Measurements from ENCODE around the gene KRT85. TPM values are rescaled to one million over a fixed set of nuclear protein-coding genes. Genes with fewer than 3 reads are reported as not detected.
"Not testable (repeated sequence)": the region's sequence is repeated elsewhere in the genome, so short reads cannot be mapped to it uniquely, and the experiment has no call there.

The KRT85 gene
- total and polyA plus RNA-seq, 2 donors (not counting 1 experiment from before 2014, with no cell fraction given) = not detected

DNA sequence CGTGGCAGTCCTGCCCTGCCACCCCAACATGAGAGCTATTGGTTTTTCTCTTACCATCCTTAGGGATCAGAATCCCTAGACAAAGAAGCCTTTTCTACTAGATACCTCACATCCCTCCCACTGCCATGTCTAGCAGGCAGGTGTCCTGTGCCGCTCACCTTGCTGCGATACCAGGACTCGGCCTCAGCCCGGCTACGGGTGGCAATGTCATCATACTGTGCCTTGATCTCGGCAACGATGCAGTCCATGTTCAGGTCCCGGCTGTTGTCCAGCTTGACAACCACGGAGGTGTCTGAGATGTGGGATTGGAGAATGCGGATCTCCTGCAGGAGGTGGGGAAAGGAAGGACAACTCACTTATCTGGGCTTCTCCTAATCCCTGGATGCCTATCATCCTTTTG is 50.6 kb downstream of the KRT85 start:
- H3K4me1 Mint-ChIP-seq = no peaks in the 10 kb centered on the region
- H3K9ac ChIP-seq (ENCODE audit: low read length) = no peak overlapping the region
- WGBS (ENCODE audit: insufficient coverage) = 94% methylated on average over 9 of the region's 11 CpGs
- no peaks in the 10 kb centered on the region for H3K9me3 ChIP-seq (ENCODE audit: control extremely low read depth in 1 of 3, control insufficient read depth in 2 of 3, insufficient read depth in 1 of 3, low read length in 2 of 3)
- no peak overlapping the region for H3K4me3 Mint-ChIP-seq
- H3K9me3 Mint-ChIP-seq (ENCODE audit: insufficient read depth) = no peaks in the 10 kb centered on the region
- no peak overlapping the region for H3K4me2 ChIP-seq (replicated peaks; ENCODE audit: low read depth, low read length, poor library complexity, severe bottlenecking)
- no peaks in the 10 kb centered on the region for H3K4me1 ChIP-seq (ENCODE audit: control insufficient read depth in 2 of 2, insufficient read depth in 2 of 2, low read length in 2 of 2)
- intact Hi-C loops (cut with micrococcal nuclease) = no loop called here
- no peak for ATAC-seq (ENCODE audit: low read depth)
- H3K36me3 ChIP-seq (replicated peaks in 1 of 2; ENCODE audit: control extremely low read depth in 1 of 2, control insufficient read depth in 1 of 2, extremely low read depth in 1 of 2, insufficient read depth in 2 of 2, low read length in 1 of 2) = no peaks in the 10 kb centered on the region
- H2AFZ ChIP-seq (ENCODE audit: insufficient read depth, low read depth, low read length, poor library complexity, severe bottlenecking) = no peak overlapping the region
- peaks cover 0 to 16% (median 3%) of the 10 kb centered on the region in 4 experiments for H3K27me3 ChIP-seq (replicated peaks in 1 of 4; ENCODE audit: control extremely low read depth in 1 of 4, control insufficient read depth in 3 of 4, insufficient read depth in 4 of 4, low read length in 3 of 4)
- H3K27me3 Mint-ChIP-seq = peaks cover 36% of the 10 kb centered on the region
- TF ChIP-seq, protein P1, sequence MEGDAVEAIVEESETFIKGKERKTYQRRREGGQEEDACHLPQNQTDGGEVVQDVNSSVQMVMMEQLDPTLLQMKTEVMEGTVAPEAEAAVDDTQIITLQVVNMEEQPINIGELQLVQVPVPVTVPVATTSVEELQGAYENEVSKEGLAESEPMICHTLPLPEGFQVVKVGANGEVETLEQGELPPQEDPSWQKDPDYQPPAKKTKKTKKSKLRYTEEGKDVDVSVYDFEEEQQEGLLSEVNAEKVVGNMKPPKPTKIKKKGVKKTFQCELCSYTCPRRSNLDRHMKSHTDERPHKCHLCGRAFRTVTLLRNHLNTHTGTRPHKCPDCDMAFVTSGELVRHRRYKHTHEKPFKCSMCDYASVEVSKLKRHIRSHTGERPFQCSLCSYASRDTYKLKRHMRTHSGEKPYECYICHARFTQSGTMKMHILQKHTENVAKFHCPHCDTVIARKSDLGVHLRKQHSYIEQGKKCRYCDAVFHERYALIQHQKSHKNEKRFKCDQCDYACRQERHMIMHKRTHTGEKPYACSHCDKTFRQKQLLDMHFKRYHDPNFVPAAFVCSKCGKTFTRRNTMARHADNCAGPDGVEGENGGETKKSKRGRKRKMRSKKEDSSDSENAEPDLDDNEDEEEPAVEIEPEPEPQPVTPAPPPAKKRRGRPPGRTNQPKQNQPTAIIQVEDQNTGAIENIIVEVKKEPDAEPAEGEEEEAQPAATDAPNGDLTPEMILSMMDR (IDR thresholded peaks at IDR 0.05) = no peak
- no peak for TF ChIP-seq EZH2 (IDR thresholded peaks at IDR 0.05; ENCODE audit: borderline replicate concordance, insufficient read depth, low read depth, low read length, poor library complexity, severe bottlenecking)
- H3K4me3 ChIP-seq (ENCODE audit: control extremely low read depth in 1 of 5, extremely low read depth in 1 of 5, insufficient read depth in 1 of 5, low read depth in 2 of 5, low read length in 4 of 5) = no peak overlapping the region
- H3K27ac Mint-ChIP-seq = no peak overlapping the region
- CTCF ChIA-PET = interaction anchor here (0.8 to 1.5 kb wide), 3 partner anchors 10 to 164 kb away, joined by 3 read pairs; no protein-coding TSS in a partner anchor
- H3K27ac ChIP-seq (ENCODE audit: low read length in 2 of 2) = no peak overlapping the region
- H4K20me1 ChIP-seq (ENCODE audit: control insufficient read depth, insufficient read depth, low read length, poor library complexity, severe bottlenecking) = no peaks in the 10 kb centered on the region
- H3K79me2 ChIP-seq (ENCODE audit: control insufficient read depth, insufficient read depth, low read length) = no peaks in the 10 kb centered on the region
- no peak for DNase-seq
- POLR2A ChIA-PET = no interaction called here

- no peaks in the 10 kb centered on the region for H3K9me3 Mint-ChIP-seq (ENCODE audit: insufficient read depth)
- no peak for ATAC-seq (ENCODE audit: low read depth)
- no peaks in the 10 kb centered on the region for H4K20me1 ChIP-seq (ENCODE audit: control insufficient read depth, insufficient read depth, low read length, poor library complexity, severe bottlenecking)
- WGBS (ENCODE audit: insufficient coverage) = 92% methylated on average over 9 of the region's 9 CpGs
- no peak overlapping the region for H3K27ac Mint-ChIP-seq
- no peak for DNase-seq
- peaks cover 0 to 19% (median 3%) of the 10 kb centered on the region in 4 experiments for H3K27me3 ChIP-seq (replicated peaks in 1 of 4; ENCODE audit: control extremely low read depth in 1 of 4, control insufficient read depth in 3 of 4, insufficient read depth in 4 of 4, low read length in 3 of 4)
- no peaks in the 10 kb centered on the region for H3K4me1 ChIP-seq (ENCODE audit: control insufficient read depth in 2 of 2, insufficient read depth in 2 of 2, low read length in 2 of 2)
- peaks cover 40% of the 10 kb centered on the region for H3K27me3 Mint-ChIP-seq
- H3K36me3 ChIP-seq (replicated peaks in 1 of 2; ENCODE audit: control extremely low read depth in 1 of 2, control insufficient read depth in 1 of 2, extremely low read depth in 1 of 2, insufficient read depth in 2 of 2, low read length in 1 of 2) = no peaks in the 10 kb centered on the region
- H3K9me3 ChIP-seq (ENCODE audit: control extremely low read depth in 1 of 3, control insufficient read depth in 2 of 3, insufficient read depth in 1 of 3, low read length in 2 of 3) = no peaks in the 10 kb centered on the region
- intact Hi-C loops (cut with micrococcal nuclease) = no loop called here
- no peaks in the 10 kb centered on the region for H3K79me2 ChIP-seq (ENCODE audit: control insufficient read depth, insufficient read depth, low read length)
- no peak overlapping the region for H3K4me3 ChIP-seq (ENCODE audit: control extremely low read depth in 1 of 5, extremely low read depth in 1 of 5, insufficient read depth in 1 of 5, low read depth in 2 of 5, low read length in 4 of 5)
- H3K4me1 Mint-ChIP-seq = no peaks in the 10 kb centered on the region
- H3K9ac ChIP-seq (ENCODE audit: low read length) = no peak overlapping the region
- no peak overlapping the region for H3K4me3 Mint-ChIP-seq
- H2AFZ ChIP-seq (ENCODE audit: insufficient read depth, low read depth, low read length, poor library complexity, severe bottlenecking) = no peak overlapping the region
- ChIA-PET POLR2A (no interaction called here), CTCF (interaction anchor here (0.8 to 1.5 kb wide), 3 partner anchors 9 to 164 kb away, joined by 3 read pairs; no protein-coding TSS in a partner anchor)
- H3K27ac ChIP-seq (ENCODE audit: low read length in 2 of 2) = no peak overlapping the region
- TF ChIP-seq EZH2 (IDR thresholded peaks at IDR 0.05; ENCODE audit: borderline replicate concordance, insufficient read depth, low read depth, low read length, poor library complexity, severe bottlenecking) = no peak
- TF ChIP-seq, protein P1 (IDR thresholded peaks at IDR 0.05) = no peak
- no peak overlapping the region for H3K4me2 ChIP-seq (replicated peaks; ENCODE audit: low read depth, low read length, poor library complexity, severe bottlenecking)
These were observed 51.0 kb downstream of the KRT85 start for GRCh38 chr12:52316290-52316689.

GRCh38 chr12:52315721-52316120 is 51.6 kb downstream of the KRT85 start:
- H3K4me1 Mint-ChIP-seq; intact Hi-C loops (cut with micrococcal nuclease); H3K4me1 ChIP-seq (ENCODE audit: control insufficient read depth in 2 of 2, insufficient read depth in 2 of 2, low read length in 2 of 2); H3K4me3 Mint-ChIP-seq; ATAC-seq (ENCODE audit: low read depth); H3K79me2 ChIP-seq (ENCODE audit: control insufficient read depth, insufficient read depth, low read length); H3K27ac Mint-ChIP-seq; H4K20me1 ChIP-seq (ENCODE audit: control insufficient read depth, insufficient read depth, low read length, poor library complexity, severe bottlenecking); H3K9me3 ChIP-seq (ENCODE audit: control extremely low read depth in 1 of 3, control insufficient read depth in 2 of 3, insufficient read depth in 1 of 3, low read length in 2 of 3); POLR2A ChIA-PET; H3K4me3 ChIP-seq (ENCODE audit: control extremely low read depth in 1 of 5, extremely low read depth in 1 of 5, insufficient read depth in 1 of 5, low read depth in 2 of 5, low read length in 4 of 5); H2AFZ ChIP-seq (ENCODE audit: insufficient read depth, low read depth, low read length, poor library complexity, severe bottlenecking); H3K27ac ChIP-seq (ENCODE audit: low read length in 2 of 2); H3K4me2 ChIP-seq (replicated peaks; ENCODE audit: low read depth, low read length, poor library complexity, severe bottlenecking); H3K36me3 ChIP-seq (replicated peaks in 1 of 2; ENCODE audit: control extremely low read depth in 1 of 2, control insufficient read depth in 1 of 2, extremely low read depth in 1 of 2, insufficient read depth in 2 of 2, low read length in 1 of 2); H3K9ac ChIP-seq (ENCODE audit: low read length); H3K9me3 Mint-ChIP-seq (ENCODE audit: insufficient read depth); DNase-seq: not testable (repeated sequence)
- peaks cover 0 to 21% (median 3%) of the 10 kb centered on the region in 4 experiments for H3K27me3 ChIP-seq (replicated peaks in 1 of 4; ENCODE audit: control extremely low read depth in 1 of 4, control insufficient read depth in 3 of 4, insufficient read depth in 4 of 4, low read length in 3 of 4)
- WGBS (ENCODE audit: insufficient coverage) = 68% methylated on average over 4 of the region's 9 CpGs
- peaks cover 41% of the 10 kb centered on the region for H3K27me3 Mint-ChIP-seq
- CTCF ChIA-PET = interaction anchor here (0.7 to 1.5 kb wide), 4 partner anchors 9 to 163 kb away, joined by 3 read pairs; no protein-coding TSS in a partner anchor

Data from B cell (primary cell).